GM10266 (cell line): Measurements from ENCODE around the gene TBC1D8.

Source experiments
- DNase-seq: peaks from one replicate; pipeline ENCODE4 v3.0.0; 2012; ENCODE audit errors: extremely low spot score
- TF ChIP-seq, protein P1 (sequence below): IDR thresholded peaks from 2 replicates; pipeline ENCODE4 v1.5.1; 2012; ENCODE audit warnings: mild to moderate bottlenecking, low read depth; ENCODE audit not compliant: control insufficient read depth, insufficient read depth; ENCODE audit errors: missing control alignments

The TBC1D8 gene

DNA sequence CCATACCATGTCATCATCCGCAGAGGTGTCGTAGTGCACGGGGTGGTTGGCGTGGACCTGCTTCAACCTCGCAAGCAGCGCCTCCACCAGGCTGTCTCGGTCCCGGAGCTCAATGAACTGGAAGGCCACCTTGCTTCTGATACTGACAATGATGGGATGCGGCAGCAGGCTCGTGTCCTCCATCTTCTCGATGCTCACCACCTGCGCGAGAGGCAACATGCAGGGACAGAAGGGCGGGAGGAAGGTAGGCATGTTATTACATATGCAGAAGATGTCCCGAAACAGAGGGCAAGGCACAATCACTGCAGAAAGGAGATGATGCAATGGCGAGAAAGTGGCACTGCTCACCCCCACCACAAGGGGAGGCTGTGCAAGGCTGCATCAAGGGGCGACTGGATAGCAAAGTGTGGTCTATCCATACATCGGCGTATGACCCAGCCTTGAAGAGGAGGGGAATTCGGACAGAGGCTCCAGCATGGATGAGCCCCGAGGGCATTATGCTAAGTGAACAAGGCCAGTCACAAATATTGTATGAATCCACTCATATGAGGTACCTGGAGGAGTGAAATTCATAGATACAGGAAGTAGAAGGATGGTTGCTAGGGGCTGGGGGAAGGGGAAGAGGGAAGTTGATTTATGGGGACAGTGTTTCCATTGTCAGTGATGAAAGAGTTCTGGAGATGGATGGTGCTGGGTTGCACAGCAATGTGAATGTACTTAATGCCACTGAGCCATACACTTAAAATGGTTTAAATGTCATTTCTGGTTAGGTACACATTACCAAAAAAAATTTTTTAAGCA lies 112.5 kb downstream of the TBC1D8 start:
- DNase-seq = no peak
- TF ChIP-seq, protein P1, sequence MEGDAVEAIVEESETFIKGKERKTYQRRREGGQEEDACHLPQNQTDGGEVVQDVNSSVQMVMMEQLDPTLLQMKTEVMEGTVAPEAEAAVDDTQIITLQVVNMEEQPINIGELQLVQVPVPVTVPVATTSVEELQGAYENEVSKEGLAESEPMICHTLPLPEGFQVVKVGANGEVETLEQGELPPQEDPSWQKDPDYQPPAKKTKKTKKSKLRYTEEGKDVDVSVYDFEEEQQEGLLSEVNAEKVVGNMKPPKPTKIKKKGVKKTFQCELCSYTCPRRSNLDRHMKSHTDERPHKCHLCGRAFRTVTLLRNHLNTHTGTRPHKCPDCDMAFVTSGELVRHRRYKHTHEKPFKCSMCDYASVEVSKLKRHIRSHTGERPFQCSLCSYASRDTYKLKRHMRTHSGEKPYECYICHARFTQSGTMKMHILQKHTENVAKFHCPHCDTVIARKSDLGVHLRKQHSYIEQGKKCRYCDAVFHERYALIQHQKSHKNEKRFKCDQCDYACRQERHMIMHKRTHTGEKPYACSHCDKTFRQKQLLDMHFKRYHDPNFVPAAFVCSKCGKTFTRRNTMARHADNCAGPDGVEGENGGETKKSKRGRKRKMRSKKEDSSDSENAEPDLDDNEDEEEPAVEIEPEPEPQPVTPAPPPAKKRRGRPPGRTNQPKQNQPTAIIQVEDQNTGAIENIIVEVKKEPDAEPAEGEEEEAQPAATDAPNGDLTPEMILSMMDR = peak; percentile 50

DNA sequence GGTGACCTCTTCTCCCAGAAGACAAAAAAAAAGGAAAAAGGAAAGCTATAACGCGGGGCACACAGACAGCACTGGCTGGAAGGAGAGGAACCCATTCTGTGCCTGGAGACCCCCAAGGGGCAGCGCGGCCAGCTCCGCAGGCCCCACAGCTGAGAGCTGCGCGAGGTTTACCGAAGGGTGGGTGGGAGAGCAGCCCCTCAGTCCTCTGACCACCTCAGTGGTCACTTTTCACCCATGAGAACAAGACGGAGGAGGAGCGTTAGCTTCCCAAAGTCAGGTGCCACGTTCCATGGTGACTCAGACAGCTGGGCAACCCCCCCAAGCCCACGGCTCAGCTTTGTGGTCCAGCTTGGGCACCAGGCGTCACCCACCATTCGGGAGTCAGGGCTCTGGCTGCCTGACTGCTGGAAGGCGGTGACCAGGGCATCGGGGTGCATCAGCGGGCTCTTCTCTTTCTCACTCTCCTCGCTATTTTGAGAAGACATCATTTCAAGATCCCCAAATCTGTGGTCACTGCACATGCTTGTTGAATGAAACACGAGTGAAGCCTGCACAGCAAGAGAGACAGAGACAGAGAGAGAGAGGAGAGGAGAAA lies 113.9 kb downstream of the TBC1D8 start:
- TF ChIP-seq, protein P1 = no peak
- DNase-seq = no peak

DNA sequence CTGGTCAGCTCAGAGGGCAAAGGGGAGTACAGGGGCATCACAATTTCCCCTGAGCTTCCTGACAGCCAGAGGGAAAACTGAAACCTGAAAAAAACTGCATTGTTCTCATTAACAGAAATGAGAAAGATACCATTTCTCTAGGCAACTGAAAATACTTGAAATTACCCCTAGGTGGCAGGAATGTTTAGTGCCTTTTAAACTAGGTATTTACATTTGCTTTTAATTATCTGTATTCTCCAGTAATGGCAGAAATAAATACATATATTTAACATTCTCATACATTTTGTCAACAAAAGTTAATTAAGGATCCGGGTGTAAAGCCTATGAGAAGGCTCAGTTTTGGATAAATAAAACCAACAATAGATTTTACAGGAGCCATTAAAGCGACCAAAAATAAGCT lies 114.6 kb downstream of the TBC1D8 start:
- peak; percentile 35 for DNase-seq
- TF ChIP-seq, protein P1 = peak; percentile 44

DNA sequence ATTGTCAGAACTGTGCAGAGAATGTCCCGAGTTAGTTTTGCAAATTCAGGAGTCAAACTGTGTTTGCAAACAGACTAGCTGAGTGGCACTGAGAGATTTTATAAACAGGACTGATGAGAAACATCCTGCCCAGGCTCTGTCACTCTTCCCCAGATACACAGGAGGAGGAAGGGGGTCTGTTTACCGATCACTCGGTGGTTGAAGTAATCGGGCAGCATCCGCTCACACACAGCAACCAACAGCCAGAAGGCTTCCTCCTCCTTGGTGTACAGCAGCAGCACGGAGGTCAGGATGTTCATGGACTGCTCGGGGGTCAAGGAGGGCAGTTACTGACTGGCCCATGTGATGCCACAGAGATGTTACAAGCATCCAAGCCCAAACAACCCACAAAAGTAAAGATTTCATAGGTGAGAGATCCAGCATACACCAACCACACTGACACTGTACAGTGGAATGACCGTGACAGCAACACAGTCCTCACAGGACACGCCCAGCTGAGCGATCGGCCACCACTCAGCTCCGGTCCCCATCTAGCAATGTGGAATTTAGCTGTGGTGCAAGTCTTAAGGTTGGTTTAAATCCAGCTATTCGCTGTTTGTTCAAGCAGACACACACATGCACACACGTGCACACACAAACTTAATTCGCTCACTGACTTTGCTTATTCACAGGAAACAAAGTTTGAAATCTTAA lies 119.0 kb downstream of the TBC1D8 start:
- TF ChIP-seq, protein P1 = no peak
- DNase-seq = no peak

DNA sequence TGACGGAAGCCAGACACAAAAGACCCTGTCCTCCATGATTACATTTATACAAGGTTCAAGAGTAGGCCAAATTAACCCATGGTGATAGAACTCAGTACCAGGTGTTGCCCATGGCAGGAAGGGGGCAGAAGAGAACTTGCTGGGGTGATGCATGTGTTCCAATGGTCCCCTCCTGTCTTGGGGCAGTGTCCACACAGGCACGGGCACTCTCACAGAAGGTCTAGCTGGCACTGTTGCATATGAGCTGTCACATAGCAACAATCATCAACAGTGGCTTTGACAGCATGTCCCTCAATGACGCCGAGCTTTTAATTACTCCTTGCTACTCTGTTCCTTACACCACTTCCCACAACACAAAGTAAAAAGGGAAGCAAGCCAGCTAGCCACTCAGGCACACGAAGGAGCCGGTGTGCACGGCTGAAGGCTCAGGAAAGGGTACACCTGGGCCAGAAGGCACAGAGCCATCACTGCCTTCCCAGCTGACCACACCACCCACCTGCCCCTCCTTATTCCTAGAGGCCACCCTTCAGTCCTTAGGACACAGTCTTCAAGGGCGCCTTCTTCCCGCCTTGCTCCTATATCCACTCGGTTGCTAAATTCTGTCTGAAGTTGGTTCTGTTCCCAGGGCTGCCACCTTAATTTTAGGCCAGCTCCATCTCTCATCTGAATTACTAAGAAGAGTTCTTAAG lies 120.2 kb downstream of the TBC1D8 start:
- DNase-seq = no peak
- TF ChIP-seq, protein P1 = no peak

DNA sequence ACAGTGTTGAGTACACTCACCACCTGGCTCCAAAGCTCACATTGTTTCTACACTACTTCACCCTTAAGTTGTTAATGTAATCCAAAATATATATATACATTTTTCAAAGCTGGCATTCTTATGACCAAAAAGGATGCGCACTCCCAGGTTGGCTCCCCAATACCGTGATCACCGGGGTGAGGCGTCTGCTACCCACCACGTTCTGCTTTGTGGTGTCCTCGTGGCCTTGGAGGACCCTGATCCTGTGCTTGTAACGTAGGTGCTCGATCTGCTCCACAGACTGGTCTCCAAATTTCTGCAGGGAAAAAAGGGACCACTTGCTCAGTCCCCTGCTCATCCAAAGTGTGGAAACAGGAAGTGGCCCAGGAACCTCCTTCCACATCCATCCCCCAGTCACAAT lies 123.3 kb downstream of the TBC1D8 start:
- TF ChIP-seq, protein P1 = no peak
- no peak for DNase-seq
